RWPE1 (cell line): Measurements from ENCODE around the gene RUNX2.

ENCODE experiments used
- CTCF ChIA-PET: fragments of 350-600 bp; sonication (Branson Sonifier 250); formaldehyde crosslinking; extraction: SDS; loops from one replicate; lab custom pipeline; 2021; lab: Yijun Ruan, JAX
- POLR2A ChIA-PET: fragments of 400-600 bp; formaldehyde crosslinking; extraction: SDS; loops from one replicate; lab custom pipeline; 2020; ENCODE audit warnings: antibody characterized with exemption; ENCODE audit not compliant: low non-redundant PET; lab: Yijun Ruan, JAX
- DNase-seq: peaks from one replicate; pipeline ENCODE4 v3.0.0; 2012; ENCODE audit warnings: low spot score
- H3K27ac ChIP-seq: fragments of 450-650 bp; 2 replicates; pipeline ENCODE4 v1.5.1; 2017
- CTCF ChIP-seq: fragments of 450-650 bp; conservative IDR thresholded peaks from 2 replicates; pipeline ENCODE4 v1.5.1; 2017; ENCODE audit warnings: low read depth, mild to moderate bottlenecking

The RUNX2 gene

GRCh38 chr6:45432977-45433376, 104.8 kb downstream of the RUNX2 start:
- no peak for DNase-seq
- ChIA-PET CTCF (no interaction called here), POLR2A (no interaction called here)
- TF ChIP-seq CTCF, result no peak
- no peak overlapping the region for H3K27ac ChIP-seq

- ChIA-PET CTCF (no interaction called here), POLR2A (no interaction called here)
- DNase-seq, result no peak
- no peak overlapping the region for H3K27ac ChIP-seq
- no peak for TF ChIP-seq CTCF
These were observed 105.6 kb downstream of the RUNX2 start for GRCh38 chr6:45433533-45434380.

GRCh38 chr6:45434381-45434700, 106.2 kb downstream of the RUNX2 start:
- CTCF ChIA-PET, result no interaction called here
- TF ChIP-seq CTCF, result no peak
- POLR2A ChIA-PET, result no interaction called here
- no peak for DNase-seq
- no peak overlapping the region for H3K27ac ChIP-seq

- POLR2A ChIA-PET, result no interaction called here
- TF ChIP-seq CTCF, result no peak
- CTCF ChIA-PET, result interaction anchor here (0.6 to 1.6 kb wide), 3 partner anchors 86 to 321 kb away, joined by 3 read pairs; no protein-coding TSS in a partner anchor
- DNase-seq, result no peak
- no peak overlapping the region for H3K27ac ChIP-seq
These were observed 108.7 kb downstream of the RUNX2 start for GRCh38 chr6:45436544-45437438.

- DNase-seq, result no peak
- ChIA-PET CTCF (interaction anchor here (0.6 to 1.3 kb wide), 2 partner anchors 277 to 321 kb away, joined by 3 to 4 read pairs; no protein-coding TSS in a partner anchor), POLR2A (no interaction called here)
- H3K27ac ChIP-seq, result no peak overlapping the region
- no peak for TF ChIP-seq CTCF
These were observed 109.3 kb downstream of the RUNX2 start for GRCh38 chr6:45437439-45437815.

- ChIA-PET POLR2A (no interaction called here), CTCF (interaction anchor here (1.3 kb wide), 1 partner anchor 276 kb away, joined by 4 read pairs; no protein-coding TSS in a partner anchor)
- no peak overlapping the region for H3K27ac ChIP-seq
- no peak for DNase-seq
- no peak for TF ChIP-seq CTCF
These were observed 110.0 kb downstream of the RUNX2 start for GRCh38 chr6:45438151-45438550.
